SKM-1 treated with dmso at 0.1 percent for 144 hours (cell line): ENCODE results near the gene PHC2.
A peak's percentile ranks its signal among the peaks of the same experiment; 100 is the strongest.
"Not testable (repeated sequence)": the region's sequence is repeated elsewhere in the genome, so short reads cannot be mapped to it uniquely, and the experiment has no call there.

Experiments used
- DNase-seq: peaks from one replicate; lab custom pipeline; 2025; ENCODE audit not compliant: unreplicated experiment; lab: John Stamatoyannopoulos, UW

PHC2 gene

GRCh38 chr1:33317354-33317753, 113.5 kb downstream of the PHC2 start:
- DNase-seq: no peak

GRCh38 chr1:33316601-33317000, 114.3 kb downstream of the PHC2 start:
- no peak for DNase-seq

DNA sequence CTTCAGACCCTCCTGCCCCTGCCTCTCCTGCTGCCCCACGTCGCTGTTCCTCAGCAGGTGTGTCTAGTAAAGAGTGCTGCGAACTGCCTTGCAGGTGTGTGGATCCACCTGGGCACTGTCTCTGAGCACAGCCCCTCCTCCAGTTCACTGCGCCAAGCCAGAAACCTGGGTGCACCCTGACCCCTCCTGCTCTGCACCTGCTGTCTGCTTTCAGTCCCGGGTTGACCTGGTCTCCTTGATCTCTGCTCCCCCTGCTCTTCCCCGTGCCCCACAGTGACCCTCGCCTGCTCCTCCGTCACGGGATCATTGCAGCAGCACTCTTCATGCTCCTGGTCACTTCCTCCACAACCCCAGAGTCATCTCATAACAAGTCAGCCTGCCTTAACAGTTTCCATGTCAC, 116.5 kb downstream of the PHC2 start:
- no peak for DNase-seq

GRCh38 chr1:33312413-33312749, 118.5 kb downstream of the PHC2 start:
- DNase-seq: no peak

DNA sequence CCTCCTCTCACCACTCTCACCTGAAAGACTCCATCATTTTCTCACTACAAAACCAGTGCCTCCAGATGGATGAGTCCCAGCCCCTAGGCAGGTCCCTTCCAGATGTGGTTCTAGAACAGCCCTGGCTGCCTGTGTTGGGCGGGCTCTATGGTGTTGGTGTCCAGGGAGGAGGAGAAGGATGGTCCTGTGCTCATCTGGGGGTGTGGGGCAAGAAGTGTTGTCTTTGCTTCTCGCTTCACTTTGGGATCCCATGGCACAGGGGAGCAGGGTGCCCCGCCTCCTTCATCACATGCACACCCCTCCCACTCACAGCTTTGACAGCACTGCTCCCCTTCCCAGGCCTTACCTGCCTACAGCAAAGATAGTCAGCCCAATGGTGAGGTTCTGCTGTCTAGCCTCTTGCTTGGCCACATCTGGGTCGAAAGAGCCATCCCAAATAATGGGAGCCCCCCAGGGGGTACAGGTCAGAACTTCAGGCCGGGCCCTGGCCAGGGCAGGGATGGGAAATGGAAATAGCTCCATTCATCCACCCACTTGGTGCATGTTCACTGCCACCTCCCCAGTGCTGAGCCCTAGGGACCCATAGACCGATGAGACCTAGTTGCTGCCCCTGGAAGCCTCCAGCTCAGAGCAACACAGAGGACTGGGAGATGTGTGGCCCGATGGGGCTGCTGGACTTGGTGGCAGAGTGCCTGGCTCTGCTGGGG, 119.0 kb downstream of the PHC2 start:
- no peak for DNase-seq

GRCh38 chr1:33310702-33311101, 120.2 kb downstream of the PHC2 start:
- DNase-seq: no peak

GRCh38 chr1:33309351-33309750, 121.5 kb downstream of the PHC2 start:
- not testable (repeated sequence) for DNase-seq

DNA sequence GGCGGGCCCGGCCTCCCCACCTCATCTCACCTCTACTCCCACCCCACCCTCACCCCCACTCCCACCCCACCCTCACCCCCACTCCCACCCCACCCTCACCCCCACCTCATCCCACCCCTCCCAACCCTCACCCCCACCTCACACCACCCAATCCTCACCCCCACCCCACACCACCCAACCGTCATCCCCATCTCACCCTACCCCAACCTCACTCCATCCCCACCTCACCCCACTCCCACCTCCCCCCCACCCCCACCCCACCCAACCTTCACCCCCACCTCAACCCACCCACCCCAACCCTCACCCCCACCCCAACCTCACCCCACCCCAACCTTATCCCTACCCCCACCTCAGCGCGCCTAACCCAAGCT, 123.4 kb downstream of the PHC2 start:
- no peak for DNase-seq

DNA sequence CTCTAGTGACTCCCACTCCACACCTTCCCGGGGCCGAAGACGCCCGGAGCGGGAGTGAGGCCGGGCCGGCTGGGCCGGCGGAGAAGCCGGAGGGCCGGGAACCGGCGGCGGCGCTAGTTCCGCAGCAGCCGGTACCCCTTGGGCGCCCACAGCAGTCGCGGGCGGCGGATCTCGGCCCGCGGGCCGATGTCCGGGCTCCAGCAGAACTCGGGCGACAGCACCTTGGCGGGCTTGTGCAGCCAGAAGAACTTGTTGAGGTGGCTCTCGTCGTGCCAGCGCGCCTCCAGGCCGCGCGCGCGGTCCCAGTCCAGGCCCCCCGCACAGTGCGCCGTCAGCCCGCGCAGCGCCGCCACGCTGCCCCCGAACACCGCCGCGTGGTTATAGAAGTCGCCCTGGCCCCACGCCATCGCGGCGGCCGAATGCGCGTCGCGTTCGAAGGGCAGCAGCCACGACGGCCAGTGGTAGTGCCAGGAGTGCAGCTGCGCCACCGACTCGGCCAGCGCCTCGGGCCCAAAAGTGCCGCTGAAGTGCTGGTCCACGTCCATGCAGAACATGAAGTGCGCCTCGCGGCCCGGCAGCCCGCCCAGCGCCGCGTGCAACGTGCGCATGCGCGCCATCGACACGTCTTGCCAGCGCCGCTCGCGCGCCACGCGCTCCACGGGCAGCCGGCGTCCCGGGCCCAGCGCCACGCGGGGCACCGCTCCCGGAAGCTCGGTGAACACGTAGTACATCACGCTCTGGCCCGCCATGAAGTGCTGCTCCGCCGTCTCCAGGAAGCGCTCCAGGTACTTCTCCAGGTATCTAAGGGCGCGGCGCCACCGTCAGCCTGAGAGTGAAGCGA, 124.0 kb downstream of the PHC2 start:
- DNase-seq: no peak

DNA sequence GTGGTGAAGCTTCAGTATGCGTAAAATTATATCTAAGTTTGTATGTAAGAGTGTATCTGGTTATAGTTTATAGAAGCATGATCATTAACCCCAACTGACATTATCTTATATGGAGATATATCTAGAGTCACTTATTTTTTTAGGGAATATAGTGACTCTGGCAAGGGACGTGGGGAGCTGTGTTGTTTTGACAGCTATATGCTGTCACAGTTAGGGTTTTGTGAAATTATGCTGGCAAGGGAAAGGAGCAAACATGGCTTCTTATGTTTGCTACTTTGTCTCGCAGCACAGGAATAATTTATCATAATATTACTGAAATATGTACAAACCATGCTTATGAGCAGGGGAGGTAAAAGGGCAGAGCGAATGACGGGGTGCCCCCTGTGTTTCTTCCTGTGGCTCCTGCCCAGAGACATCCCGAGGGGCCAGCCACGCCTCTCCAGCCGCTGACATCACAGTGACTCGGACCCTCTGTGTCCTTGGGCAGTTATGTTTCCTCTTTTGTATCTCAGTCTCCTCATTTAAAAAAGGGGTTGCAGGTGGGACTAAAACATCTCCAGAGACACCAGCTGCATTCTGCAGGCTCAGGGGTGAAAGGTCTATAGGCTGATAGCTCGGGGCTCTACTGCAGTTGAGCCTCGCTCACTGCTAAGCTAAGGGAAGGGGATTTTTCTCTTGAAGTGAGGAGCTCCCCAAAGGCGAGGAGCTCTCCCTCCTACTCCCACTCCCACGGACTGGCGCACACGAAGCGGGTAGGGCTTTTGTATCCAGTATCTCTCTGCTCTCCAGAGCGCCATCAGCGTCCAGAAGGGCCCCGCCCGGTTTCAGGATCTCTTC, 124.9 kb downstream of the PHC2 start:
- DNase-seq: no peak

GRCh38 chr1:33305016-33305415, 125.9 kb downstream of the PHC2 start:
- no peak for DNase-seq

- no peak for DNase-seq
Observed at GRCh38 chr1:33302325-33302724, 128.6 kb downstream of the PHC2 start.

DNA sequence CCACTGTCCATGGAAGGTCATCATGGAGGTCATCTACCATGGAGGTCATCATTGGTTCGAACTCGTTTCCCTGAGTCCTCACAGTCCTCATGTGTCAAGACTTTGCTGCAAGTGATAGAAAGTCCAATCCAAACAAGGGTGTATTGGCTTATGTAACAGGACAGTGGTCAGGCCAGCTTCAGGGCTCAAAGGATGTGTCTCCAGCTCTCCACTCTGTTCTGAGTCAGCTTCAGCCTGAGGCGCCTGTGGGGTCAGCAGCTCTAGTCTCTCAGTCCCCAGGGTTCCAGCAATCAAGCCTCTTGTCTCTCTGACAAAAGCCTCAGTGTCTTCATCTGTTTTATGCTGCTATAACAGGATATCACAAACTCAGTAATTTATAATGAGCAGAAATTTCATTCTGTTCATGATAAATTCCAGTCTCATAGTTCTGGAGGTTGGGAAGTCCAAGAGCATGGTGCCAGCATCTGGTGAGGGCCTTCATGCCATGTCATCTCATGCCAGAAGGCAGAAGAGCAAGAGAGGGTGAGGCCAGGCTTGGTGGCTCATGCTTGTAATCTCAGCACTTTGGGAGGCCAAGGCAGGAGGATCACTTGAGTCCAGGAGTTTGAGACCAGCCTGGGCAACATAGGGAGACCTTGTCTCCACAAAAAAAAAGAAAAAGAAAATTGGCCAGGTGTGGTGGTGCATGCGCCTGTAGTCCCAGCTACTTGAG, 129.5 kb downstream of the PHC2 start:
- DNase-seq: no peak

DNA sequence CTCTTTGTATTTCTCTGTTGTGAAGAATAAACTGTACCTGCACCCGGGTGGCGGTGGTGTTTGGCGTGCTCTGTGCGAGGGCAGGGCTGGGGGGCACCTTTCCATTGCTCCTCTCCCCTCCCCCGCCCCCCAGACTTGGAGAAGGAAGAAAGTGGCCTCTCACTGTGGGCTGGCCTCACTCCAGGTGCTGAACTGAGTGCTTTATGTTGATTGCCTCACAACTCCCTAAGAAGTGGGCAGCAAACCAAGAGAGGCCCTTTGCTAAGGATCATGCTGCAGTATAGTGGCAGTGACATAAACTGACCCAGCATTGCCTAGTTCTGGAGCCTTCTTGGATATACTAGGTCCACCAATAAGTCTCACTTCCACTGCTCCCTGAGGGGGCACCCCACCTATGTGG, 130.2 kb downstream of the PHC2 start:
- no peak for DNase-seq

DNA sequence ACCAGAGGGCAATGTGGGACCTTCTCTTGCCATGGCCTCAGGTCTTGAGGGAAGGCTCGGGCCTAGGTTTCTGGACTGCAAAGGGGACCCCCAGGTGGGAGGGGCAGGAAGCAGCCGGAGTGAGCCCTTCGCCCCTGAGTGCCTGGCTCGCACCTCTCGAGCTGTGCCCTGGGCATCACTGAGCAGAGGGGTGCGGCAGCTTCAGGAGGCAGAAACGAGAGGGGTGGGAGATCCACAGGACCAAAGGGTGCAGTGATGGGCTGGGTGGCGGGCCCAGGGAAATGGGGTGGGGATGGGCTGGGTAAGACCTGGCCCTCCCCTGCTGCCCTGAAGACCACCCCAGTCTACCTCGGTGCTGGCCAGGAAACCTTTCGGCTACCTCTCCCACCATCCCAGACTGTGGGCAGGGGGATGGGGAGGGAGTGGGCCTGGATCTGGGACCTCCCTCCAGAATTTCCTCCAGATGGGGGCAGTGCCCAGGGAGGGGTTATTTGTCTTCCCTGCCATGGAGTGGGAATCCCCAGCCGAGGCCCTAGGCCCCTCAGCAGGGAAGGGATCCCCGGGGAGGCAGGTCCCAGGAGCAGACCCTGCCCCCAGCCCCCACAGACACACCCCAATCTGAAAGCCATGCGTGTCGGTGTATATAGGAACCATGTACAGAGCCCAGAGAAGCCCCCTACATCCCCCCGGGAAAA, 131.3 kb downstream of the PHC2 start:
- DNase-seq: no peak

DNA sequence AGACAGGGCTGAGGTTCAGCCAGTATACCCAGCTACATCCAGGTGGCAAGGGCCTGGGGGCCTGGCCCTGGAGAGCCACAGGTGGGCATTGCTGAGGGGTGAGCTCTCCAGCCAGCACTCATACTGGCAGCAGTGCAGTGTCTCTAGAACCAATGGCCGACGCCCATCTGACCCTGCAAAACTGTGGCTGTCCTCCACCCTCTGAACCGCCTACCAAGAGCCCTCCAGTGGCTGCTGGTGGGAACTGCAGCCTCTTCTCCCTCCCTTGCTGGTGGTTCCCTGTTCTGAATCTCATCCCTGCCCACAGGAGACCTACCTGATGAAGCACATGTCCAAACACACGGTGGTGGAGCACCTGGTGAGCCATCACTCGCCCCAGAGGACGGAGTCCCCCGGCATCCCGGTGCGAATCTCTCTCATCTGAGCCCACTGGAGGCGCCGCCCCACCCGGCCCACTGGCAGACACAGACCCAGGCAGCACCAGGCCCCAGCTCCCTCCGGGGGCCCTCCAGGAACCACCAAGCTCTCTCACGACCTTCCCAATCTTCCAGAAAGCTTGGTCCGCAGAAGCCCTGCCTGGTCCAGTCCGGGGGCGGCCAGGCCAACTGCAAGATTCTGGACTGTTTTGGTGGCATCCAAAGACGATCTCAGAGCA, 132.1 kb downstream of the PHC2 start:
- peak; percentile 58 for DNase-seq

- no peak for DNase-seq
Observed at GRCh38 chr1:33297911-33298622, 132.8 kb downstream of the PHC2 start.

- DNase-seq: no peak
Observed at GRCh38 chr1:33296824-33297223, 134.1 kb downstream of the PHC2 start.

DNA sequence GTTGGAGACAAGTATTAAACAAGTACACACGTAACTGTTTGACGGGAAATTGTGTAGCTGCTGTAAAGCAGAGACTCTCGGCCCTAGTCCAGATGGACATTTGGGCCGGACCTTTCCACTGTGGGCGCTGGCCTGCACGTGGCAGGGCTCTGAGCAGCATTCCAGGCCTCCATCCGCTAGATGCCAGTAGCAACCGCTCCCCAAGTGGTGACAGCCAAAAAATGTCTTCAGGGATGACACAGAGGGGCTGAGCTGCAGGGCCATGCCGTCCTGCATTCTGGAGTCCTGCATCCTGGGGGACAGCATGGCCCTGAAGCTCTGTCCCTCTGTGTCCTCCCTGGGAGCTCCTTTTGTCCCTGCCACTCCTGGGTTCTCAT, 134.8 kb downstream of the PHC2 start:
- DNase-seq: no peak
